ENCODE data around the gene PAPPA.

- TF ChIP-seq RAD21 (IDR thresholded peaks at IDR 0.05; ENCODE audit: low read depth) (no peak), ATF3 (IDR thresholded peaks at IDR 0.05) (no peak)
Measured at GRCh38 chr9:116219686-116220085, 66.1 kb downstream of the PAPPA start.
